Measurements from ENCODE around the gene KCNA2. TPM values are rescaled to one million over a fixed set of nuclear protein-coding genes. Genes with fewer than 3 reads are reported as not detected.

The KCNA2 gene
- total and polyA plus RNA-seq, 2 donors (not counting 1 experiment from before 2014, with no cell fraction given) = 0.17 TPM; not detected in 1

DNA sequence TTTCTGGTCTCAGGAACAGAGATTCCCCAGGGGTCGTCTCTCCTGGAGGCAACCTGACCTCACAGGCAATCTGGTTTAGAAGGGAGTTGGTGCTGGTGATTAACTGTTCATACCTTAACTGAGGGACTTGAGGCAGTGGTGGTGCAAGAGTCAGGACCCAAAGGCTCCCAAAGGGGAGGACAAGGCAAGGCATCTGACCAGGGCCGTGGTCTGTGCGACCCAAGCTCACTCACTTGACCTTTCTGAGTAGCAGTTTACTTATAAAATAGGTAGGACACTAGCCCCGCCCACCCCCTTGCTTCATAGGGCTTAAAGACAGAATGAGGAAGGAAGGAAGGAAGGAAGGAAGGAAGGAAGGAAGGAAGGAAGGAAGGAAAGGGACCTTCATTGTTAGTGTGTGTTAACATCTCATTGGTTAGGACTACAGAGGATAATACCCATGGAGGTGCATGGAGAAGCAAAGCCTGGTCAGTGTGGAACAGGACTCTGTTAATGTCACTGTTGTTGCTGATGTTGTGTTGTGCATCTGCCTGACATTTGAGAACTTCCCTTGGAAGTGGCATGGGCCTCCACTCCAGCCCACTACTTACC is 4.6 kb upstream of the KCNA2 start:
- no peak for TF ChIP-seq EZH2 (IDR thresholded peaks at IDR 0.05; ENCODE audit: low read length, missing control alignments)
- no peaks in the 10 kb centered on the region for H3K4me1 ChIP-seq (ENCODE audit: control insufficient read depth, extremely low read depth, insufficient read depth, low read length)
- no peaks in the 10 kb centered on the region for H3K9me3 ChIP-seq (ENCODE audit: control insufficient read depth, insufficient read depth, low read depth, low read length)
- H3K4me3 ChIP-seq (replicated peaks in 1 of 4; ENCODE audit: control extremely low read depth in 1 of 4, insufficient read depth in 1 of 4, low read depth in 3 of 4, low read length in 4 of 4) = no peak overlapping the region
- H3K27me3 ChIP-seq (ENCODE audit: control insufficient read depth, insufficient read depth, low read length) = peaks cover 51% of the 10 kb centered on the region
- H3K27ac ChIP-seq (ENCODE audit: insufficient read depth, low read length) = no peak overlapping the region
- H4K20me1 ChIP-seq (ENCODE audit: control insufficient read depth, extremely low read depth, insufficient read depth, low read length) = no peaks in the 10 kb centered on the region
- H3K4me2 ChIP-seq (ENCODE audit: extremely low read depth, insufficient read depth, low read length) = no peak overlapping the region
- no peak for DNase-seq (ENCODE audit: low read depth in 2 of 2)
- no peak overlapping the region for H3K9ac ChIP-seq (ENCODE audit: insufficient read depth, low read length)
- H3K79me2 ChIP-seq (ENCODE audit: control insufficient read depth, insufficient read depth, low read length) = no peaks in the 10 kb centered on the region
- H3K36me3 ChIP-seq (ENCODE audit: control insufficient read depth, insufficient read depth, low read length) = no peaks in the 10 kb centered on the region
- H2AFZ ChIP-seq (ENCODE audit: low read length) = no peak overlapping the region

DNA sequence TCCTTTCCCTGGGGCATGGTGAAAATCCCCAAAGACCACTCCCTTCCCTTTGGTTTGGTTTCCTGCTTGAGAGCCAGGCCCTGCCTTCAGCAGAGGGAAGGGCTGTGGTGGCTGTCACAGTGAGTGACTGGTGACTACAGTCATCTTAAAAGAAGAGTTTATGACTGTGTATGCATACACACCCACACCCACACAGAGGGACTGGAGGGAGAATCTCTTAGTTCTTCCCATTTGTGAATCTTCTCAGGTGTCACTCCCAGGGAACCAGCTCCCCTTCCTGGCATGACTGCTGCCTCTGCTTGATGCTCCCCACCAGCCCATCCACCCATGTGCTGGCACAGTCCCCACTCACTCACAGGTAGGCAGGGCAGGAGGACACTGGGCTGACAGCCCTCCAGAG is 3.9 kb upstream of the KCNA2 start:
- H3K4me3 ChIP-seq (replicated peaks in 1 of 4; ENCODE audit: control extremely low read depth in 1 of 4, insufficient read depth in 1 of 4, low read depth in 3 of 4, low read length in 4 of 4) = no peak overlapping the region
- no peaks in the 10 kb centered on the region for H3K36me3 ChIP-seq (ENCODE audit: control insufficient read depth, insufficient read depth, low read length)
- H3K9ac ChIP-seq (ENCODE audit: insufficient read depth, low read length) = no peak overlapping the region
- peaks cover 58% of the 10 kb centered on the region for H3K27me3 ChIP-seq (ENCODE audit: control insufficient read depth, insufficient read depth, low read length)
- no peak overlapping the region for H3K27ac ChIP-seq (ENCODE audit: insufficient read depth, low read length)
- H2AFZ ChIP-seq (ENCODE audit: low read length) = no peak overlapping the region
- no peak for TF ChIP-seq EZH2 (IDR thresholded peaks at IDR 0.05; ENCODE audit: low read length, missing control alignments)
- TF ChIP-seq, protein P1, sequence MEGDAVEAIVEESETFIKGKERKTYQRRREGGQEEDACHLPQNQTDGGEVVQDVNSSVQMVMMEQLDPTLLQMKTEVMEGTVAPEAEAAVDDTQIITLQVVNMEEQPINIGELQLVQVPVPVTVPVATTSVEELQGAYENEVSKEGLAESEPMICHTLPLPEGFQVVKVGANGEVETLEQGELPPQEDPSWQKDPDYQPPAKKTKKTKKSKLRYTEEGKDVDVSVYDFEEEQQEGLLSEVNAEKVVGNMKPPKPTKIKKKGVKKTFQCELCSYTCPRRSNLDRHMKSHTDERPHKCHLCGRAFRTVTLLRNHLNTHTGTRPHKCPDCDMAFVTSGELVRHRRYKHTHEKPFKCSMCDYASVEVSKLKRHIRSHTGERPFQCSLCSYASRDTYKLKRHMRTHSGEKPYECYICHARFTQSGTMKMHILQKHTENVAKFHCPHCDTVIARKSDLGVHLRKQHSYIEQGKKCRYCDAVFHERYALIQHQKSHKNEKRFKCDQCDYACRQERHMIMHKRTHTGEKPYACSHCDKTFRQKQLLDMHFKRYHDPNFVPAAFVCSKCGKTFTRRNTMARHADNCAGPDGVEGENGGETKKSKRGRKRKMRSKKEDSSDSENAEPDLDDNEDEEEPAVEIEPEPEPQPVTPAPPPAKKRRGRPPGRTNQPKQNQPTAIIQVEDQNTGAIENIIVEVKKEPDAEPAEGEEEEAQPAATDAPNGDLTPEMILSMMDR (conservative IDR thresholded peaks at IDR 0.05 in 1 of 2, IDR thresholded peaks at IDR 0.05 in 1 of 2; ENCODE audit: low read depth in 1 of 2, low read length in 2 of 2) = no peak
- no peak for DNase-seq (ENCODE audit: low read depth in 2 of 2)
- no peaks in the 10 kb centered on the region for H3K4me1 ChIP-seq (ENCODE audit: control insufficient read depth, extremely low read depth, insufficient read depth, low read length)
- no peaks in the 10 kb centered on the region for H3K9me3 ChIP-seq (ENCODE audit: control insufficient read depth, insufficient read depth, low read depth, low read length)
- H3K4me2 ChIP-seq (ENCODE audit: extremely low read depth, insufficient read depth, low read length) = no peak overlapping the region
- no peaks in the 10 kb centered on the region for H4K20me1 ChIP-seq (ENCODE audit: control insufficient read depth, extremely low read depth, insufficient read depth, low read length)
- no peaks in the 10 kb centered on the region for H3K79me2 ChIP-seq (ENCODE audit: control insufficient read depth, insufficient read depth, low read length)

DNA sequence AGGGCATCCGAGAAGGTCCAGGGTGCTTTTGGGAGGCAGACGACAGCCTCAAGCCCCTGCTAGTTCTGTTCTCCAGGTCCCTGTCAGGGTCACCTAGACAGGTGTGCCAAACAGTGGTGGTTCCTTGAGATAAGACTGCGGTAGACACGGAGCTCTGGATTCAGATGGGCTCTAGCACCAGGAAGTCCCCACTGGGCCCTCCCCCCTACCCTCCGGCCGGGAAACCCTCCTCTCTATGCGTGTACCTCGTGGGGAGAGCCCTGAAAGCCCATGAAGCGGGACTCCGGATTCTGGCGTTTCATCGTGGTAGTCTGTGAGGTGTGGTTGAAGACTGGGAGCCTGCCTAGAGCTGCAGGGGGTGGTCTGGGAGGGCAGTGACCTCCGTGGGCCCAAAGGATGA is 2.1 kb upstream of the KCNA2 start:
- H3K36me3 ChIP-seq (ENCODE audit: control insufficient read depth, insufficient read depth, low read length) = no peaks in the 10 kb centered on the region
- no peak overlapping the region for H3K4me2 ChIP-seq (ENCODE audit: extremely low read depth, insufficient read depth, low read length)
- no peaks in the 10 kb centered on the region for H3K9me3 ChIP-seq (ENCODE audit: control insufficient read depth, insufficient read depth, low read depth, low read length)
- H3K79me2 ChIP-seq (ENCODE audit: control insufficient read depth, insufficient read depth, low read length) = no peaks in the 10 kb centered on the region
- no peaks in the 10 kb centered on the region for H3K4me1 ChIP-seq (ENCODE audit: control insufficient read depth, extremely low read depth, insufficient read depth, low read length)
- no peak for DNase-seq (ENCODE audit: low read depth in 2 of 2)
- no peak overlapping the region for H3K27ac ChIP-seq (ENCODE audit: insufficient read depth, low read length)
- TF ChIP-seq EZH2 (IDR thresholded peaks at IDR 0.05; ENCODE audit: low read length, missing control alignments) = peak; percentile 29
- TF ChIP-seq, protein P1 (conservative IDR thresholded peaks at IDR 0.05 in 1 of 2, IDR thresholded peaks at IDR 0.05 in 1 of 2; ENCODE audit: low read depth in 1 of 2, low read length in 2 of 2) = no peak
- no peak overlapping the region for H2AFZ ChIP-seq (ENCODE audit: low read length)
- H4K20me1 ChIP-seq (ENCODE audit: control insufficient read depth, extremely low read depth, insufficient read depth, low read length) = no peaks in the 10 kb centered on the region
- no peak overlapping the region for H3K9ac ChIP-seq (ENCODE audit: insufficient read depth, low read length)
- H3K27me3 ChIP-seq (ENCODE audit: control insufficient read depth, insufficient read depth, low read length) = peaks cover 58% of the 10 kb centered on the region
- H3K4me3 ChIP-seq (replicated peaks in 1 of 4; ENCODE audit: control extremely low read depth in 1 of 4, insufficient read depth in 1 of 4, low read depth in 3 of 4, low read length in 4 of 4) = no peak overlapping the region

All from fibroblast of lung (primary cell).